HTR-8/SVneo (cell line): Measurements from ENCODE around the gene IP6K1.
"Not testable (repeated sequence)": the region's sequence is repeated elsewhere in the genome, so short reads cannot be mapped to it uniquely, and the experiment has no call there.

Source experiments
- DNase-seq: peaks from one replicate; pipeline ENCODE4 v3.0.0; 2011; ENCODE audit warnings: low spot score, mixed read lengths; ENCODE audit not compliant: insufficient read length
- FAIRE-seq: peaks from 2 replicates; lab custom pipeline; 2011; peaks lifted over from hg19 to GRCh38; lab: Jason Lieb, UNC

IP6K1 gene

GRCh38 chr3:49772703-49773102 lies 13.6 kb downstream of the IP6K1 start:
- no peak for DNase-seq
- no peak for FAIRE-seq

- FAIRE-seq = no peak
Measured at GRCh38 chr3:49771340-49771938, 14.9 kb downstream of the IP6K1 start.

GRCh38 chr3:49769926-49770325 lies 16.4 kb downstream of the IP6K1 start:
- FAIRE-seq (no peak), DNase-seq (no peak)

More at GRCh38 chr3:49771340-49771938, 14.9 kb downstream of the IP6K1 start:
- no peak for DNase-seq

- FAIRE-seq = no peak
- DNase-seq = no peak
Measured at GRCh38 chr3:49769286-49769915, 16.9 kb downstream of the IP6K1 start.

- FAIRE-seq = no peak
- no peak for DNase-seq
Measured at GRCh38 chr3:49763981-49764380, 22.4 kb downstream of the IP6K1 start.

GRCh38 chr3:49761661-49762060 lies 24.7 kb downstream of the IP6K1 start:
- DNase-seq (no peak), FAIRE-seq (no peak)

- FAIRE-seq (no peak), DNase-seq (no peak)
Measured at GRCh38 chr3:49759226-49759625, 27.1 kb downstream of the IP6K1 start.

GRCh38 chr3:49757197-49757596 lies 29.1 kb downstream of the IP6K1 start:
- DNase-seq (no peak), FAIRE-seq (no peak)

GRCh38 chr3:49756036-49756435 lies 30.3 kb downstream of the IP6K1 start:
- FAIRE-seq = no peak
- DNase-seq = no peak

GRCh38 chr3:49754536-49754935 lies 31.8 kb downstream of the IP6K1 start:
- FAIRE-seq = no peak
- no peak for DNase-seq

GRCh38 chr3:49751501-49751900 lies 34.8 kb downstream of the IP6K1 start:
- no peak for DNase-seq
- FAIRE-seq = no peak

- FAIRE-seq (no peak), DNase-seq (no peak)
Measured at GRCh38 chr3:49750056-49750455, 36.3 kb downstream of the IP6K1 start.

GRCh38 chr3:49748874-49749273 lies 37.5 kb downstream of the IP6K1 start:
- FAIRE-seq, DNase-seq: not testable (repeated sequence)

GRCh38 chr3:49747792-49748480 lies 38.4 kb downstream of the IP6K1 start:
- FAIRE-seq (no peak), DNase-seq (peak; percentile 48)

GRCh38 chr3:49745986-49746385 lies 40.4 kb downstream of the IP6K1 start:
- DNase-seq (no peak), FAIRE-seq (no peak)

- FAIRE-seq = no peak
- no peak for DNase-seq
Measured at GRCh38 chr3:49740427-49740826, 45.9 kb downstream of the IP6K1 start.

GRCh38 chr3:49738067-49738713 lies 48.2 kb downstream of the IP6K1 start:
- no peak for DNase-seq
- peak; percentile 72 for FAIRE-seq

- no peak for FAIRE-seq
- no peak for DNase-seq
Measured at GRCh38 chr3:49734752-49735151, 51.6 kb downstream of the IP6K1 start.

- FAIRE-seq = peak; percentile 54
Measured at GRCh38 chr3:49733551-49733950, 52.8 kb downstream of the IP6K1 start.

GRCh38 chr3:49732597-49732996 lies 53.7 kb downstream of the IP6K1 start:
- DNase-seq = no peak
- no peak for FAIRE-seq

More at GRCh38 chr3:49733551-49733950, 52.8 kb downstream of the IP6K1 start:
- DNase-seq = no peak
